A549 treated with DMSO at 1 μM for 4 hours (cell line): ENCODE data around the gene SCAF8. TPM values are rescaled to one million over a fixed set of nuclear protein-coding genes. Genes with fewer than 3 reads are reported as not detected.

Source experiments
- total RNA-seq: library from RNA; stranded (reverse); fragments of 200-300 nt; extraction: Qiagen RNA extraction; gene quantifications from 5 replicates; pipeline ENCODE4 v1.2.3, GENCODE V29; 2022; ENCODE audit warnings: low read depth

SCAF8 gene, protein sequence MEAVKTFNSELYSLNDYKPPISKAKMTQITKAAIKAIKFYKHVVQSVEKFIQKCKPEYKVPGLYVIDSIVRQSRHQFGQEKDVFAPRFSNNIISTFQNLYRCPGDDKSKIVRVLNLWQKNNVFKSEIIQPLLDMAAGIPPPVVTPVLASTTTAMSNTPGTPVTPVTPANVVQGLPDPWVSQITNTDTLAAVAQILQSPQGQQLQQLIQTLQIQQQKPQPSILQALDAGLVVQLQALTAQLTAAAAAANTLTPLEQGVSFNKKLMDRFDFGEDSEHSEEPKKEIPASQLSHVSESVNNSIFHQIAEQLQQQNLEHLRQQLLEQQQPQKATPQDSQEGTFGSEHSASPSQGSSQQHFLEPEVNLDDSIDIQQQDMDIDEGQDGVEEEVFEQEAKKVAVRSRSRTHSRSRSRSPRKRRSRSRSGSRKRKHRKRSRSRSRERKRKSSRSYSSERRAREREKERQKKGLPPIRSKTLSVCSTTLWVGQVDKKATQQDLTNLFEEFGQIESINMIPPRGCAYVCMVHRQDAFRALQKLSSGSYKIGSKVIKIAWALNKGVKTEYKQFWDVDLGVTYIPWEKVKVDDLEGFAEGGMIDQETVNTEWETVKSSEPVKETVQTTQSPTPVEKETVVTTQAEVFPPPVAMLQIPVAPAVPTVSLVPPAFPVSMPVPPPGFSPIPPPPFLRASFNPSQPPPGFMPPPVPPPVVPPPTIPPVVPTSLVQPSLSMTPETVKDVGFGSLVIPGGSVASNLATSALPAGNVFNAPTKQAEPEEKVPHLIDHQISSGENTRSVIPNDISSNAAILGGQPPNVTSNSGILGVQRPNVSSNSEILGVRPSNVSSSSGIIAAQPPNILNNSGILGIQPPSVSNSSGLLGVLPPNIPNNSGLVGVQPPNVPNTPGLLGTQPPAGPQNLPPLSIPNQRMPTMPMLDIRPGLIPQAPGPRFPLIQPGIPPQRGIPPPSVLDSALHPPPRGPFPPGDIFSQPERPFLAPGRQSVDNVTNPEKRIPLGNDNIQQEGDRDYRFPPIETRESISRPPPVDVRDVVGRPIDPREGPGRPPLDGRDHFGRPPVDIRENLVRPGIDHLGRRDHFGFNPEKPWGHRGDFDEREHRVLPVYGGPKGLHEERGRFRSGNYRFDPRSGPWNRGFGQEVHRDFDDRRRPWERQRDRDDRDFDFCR (N-terminal part only)
- 17.2 to 21.1 TPM (median 19.5 TPM) in 5 replicates for total RNA-seq

DNA sequence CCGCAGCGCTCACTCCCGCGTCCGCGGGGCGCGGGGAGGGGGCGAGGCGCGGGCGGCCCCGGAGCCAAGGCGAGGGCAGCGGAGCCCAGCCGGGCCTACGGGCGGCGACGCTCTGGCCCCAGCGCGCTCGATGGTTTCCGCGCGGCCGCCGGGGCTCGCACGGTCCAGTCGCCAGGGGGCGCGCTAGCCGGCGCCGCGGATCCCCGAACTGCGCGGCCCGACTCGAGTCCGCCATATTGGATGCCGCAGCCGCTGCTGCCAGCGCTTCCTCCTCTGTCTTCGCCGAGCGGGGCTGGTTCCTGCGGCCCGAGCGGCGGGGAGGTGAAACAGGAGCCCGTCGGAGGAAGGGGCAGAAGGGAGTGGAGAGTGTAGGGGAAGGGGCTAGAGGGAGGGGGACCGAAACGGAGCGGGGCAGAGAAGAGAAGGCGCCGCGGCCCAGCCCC, at the start of gene SCAF8:
Gene SCAF8 (plus strand): TSS at position 234 of the 443 bp plus-strand sequence. CDS start 485 bp downstream, outside the sequence.

Other genes starting within 250 kb of the SCAF8 start
- 4.9 to 6.0 TPM (median 5.5 TPM) in 5 replicates for gene CNKSR3, start 222.7 kb upstream of the SCAF8 start, total RNA-seq